ENCODE data around the gene PTPRM.

The PTPRM gene

GRCh38 chr18:7597500-7597899 is 30.4 kb downstream of the PTPRM start:
- no peak for DNase-seq
- Histone ChIP-seq H3K9me3 (ENCODE audit: insufficient read depth, low read length, severe bottlenecking) (no peaks in the 10 kb centered on the region), H3K9ac (ENCODE audit: low read depth, low read length) (no peak overlapping the region), H3K27me3 (ENCODE audit: insufficient read depth, low read length, poor library complexity) (no peaks in the 10 kb centered on the region), H4K20me1 (ENCODE audit: insufficient read depth, low read length) (no peaks in the 10 kb centered on the region), H3K4me1 (ENCODE audit: insufficient read depth, low read length) (no peaks in the 10 kb centered on the region), H3K4me3 (ENCODE audit: low read depth in 1 of 2, low read length in 2 of 2) (no peak overlapping the region), H3K36me3 (ENCODE audit: insufficient read depth, low read length) (no peaks in the 10 kb centered on the region), H2AFZ (ENCODE audit: low read depth, low read length) (no peak overlapping the region), H3K27ac (ENCODE audit: low read length) (no peak overlapping the region), H3K79me2 (ENCODE audit: insufficient read depth, low read length) (no peaks in the 10 kb centered on the region), H3K4me2 (ENCODE audit: insufficient read depth, low read length) (no peak overlapping the region)
- ATAC-seq (ENCODE audit: insufficient read depth, low read depth): no peak
- TF ChIP-seq CTCF (IDR thresholded peaks at IDR 0.05; ENCODE audit: borderline replicate concordance, extremely low read depth, low read length, poor library complexity, severe bottlenecking): no peak
- no peak for TF ChIP-seq EZH2 (IDR thresholded peaks at IDR 0.05; ENCODE audit: borderline replicate concordance, low read depth, low read length, severe bottlenecking)

GRCh38 chr18:7598167-7599047 is 31.3 kb downstream of the PTPRM start:
- H3K36me3 ChIP-seq (ENCODE audit: insufficient read depth, low read length): no peaks in the 10 kb centered on the region
- H4K20me1 ChIP-seq (ENCODE audit: insufficient read depth, low read length): no peaks in the 10 kb centered on the region
- H3K27ac ChIP-seq (ENCODE audit: low read length): no peak overlapping the region
- no peak overlapping the region for H3K4me3 ChIP-seq (ENCODE audit: low read depth in 1 of 2, low read length in 2 of 2)
- no peak for TF ChIP-seq CTCF (IDR thresholded peaks at IDR 0.05; ENCODE audit: borderline replicate concordance, extremely low read depth, low read length, poor library complexity, severe bottlenecking)
- no peak for TF ChIP-seq EZH2 (IDR thresholded peaks at IDR 0.05; ENCODE audit: borderline replicate concordance, low read depth, low read length, severe bottlenecking)
- no peaks in the 10 kb centered on the region for H3K9me3 ChIP-seq (ENCODE audit: insufficient read depth, low read length, severe bottlenecking)
- DNase-seq: no peak
- ATAC-seq (ENCODE audit: insufficient read depth, low read depth): no peak
- no peak overlapping the region for H3K4me2 ChIP-seq (ENCODE audit: insufficient read depth, low read length)
- no peaks in the 10 kb centered on the region for H3K4me1 ChIP-seq (ENCODE audit: insufficient read depth, low read length)
- no peaks in the 10 kb centered on the region for H3K27me3 ChIP-seq (ENCODE audit: insufficient read depth, low read length, poor library complexity)
- no peak overlapping the region for H2AFZ ChIP-seq (ENCODE audit: low read depth, low read length)
- no peak overlapping the region for H3K9ac ChIP-seq (ENCODE audit: low read depth, low read length)
- H3K79me2 ChIP-seq (ENCODE audit: insufficient read depth, low read length): no peaks in the 10 kb centered on the region

- Histone ChIP-seq H2AFZ (ENCODE audit: low read depth, low read length) (no peak overlapping the region), H3K27ac (ENCODE audit: low read length) (no peak overlapping the region), H3K27me3 (ENCODE audit: insufficient read depth, low read length, poor library complexity) (no peaks in the 10 kb centered on the region), H3K79me2 (ENCODE audit: insufficient read depth, low read length) (no peaks in the 10 kb centered on the region), H4K20me1 (ENCODE audit: insufficient read depth, low read length) (no peaks in the 10 kb centered on the region), H3K4me1 (ENCODE audit: insufficient read depth, low read length) (no peaks in the 10 kb centered on the region), H3K4me3 (ENCODE audit: low read depth in 1 of 2, low read length in 2 of 2) (no peak overlapping the region), H3K4me2 (ENCODE audit: insufficient read depth, low read length) (no peak overlapping the region), H3K36me3 (ENCODE audit: insufficient read depth, low read length) (no peaks in the 10 kb centered on the region), H3K9me3 (ENCODE audit: insufficient read depth, low read length, severe bottlenecking) (no peaks in the 10 kb centered on the region), H3K9ac (ENCODE audit: low read depth, low read length) (no peak overlapping the region)
- no peak for DNase-seq
- ATAC-seq (ENCODE audit: insufficient read depth, low read depth): no peak
- TF ChIP-seq CTCF (IDR thresholded peaks at IDR 0.05; ENCODE audit: borderline replicate concordance, extremely low read depth, low read length, poor library complexity, severe bottlenecking): no peak
- TF ChIP-seq EZH2 (IDR thresholded peaks at IDR 0.05; ENCODE audit: borderline replicate concordance, low read depth, low read length, severe bottlenecking): no peak
Measured at GRCh38 chr18:7600036-7600435, 32.9 kb downstream of the PTPRM start.

All from DND-41 (cell line).